ENCODE measurements around the gene DNAAF3.
"Not testable (repeated sequence)": the region's sequence is repeated elsewhere in the genome, so short reads cannot be mapped to it uniquely, and the experiment has no call there.

DNAAF3 gene

DNA sequence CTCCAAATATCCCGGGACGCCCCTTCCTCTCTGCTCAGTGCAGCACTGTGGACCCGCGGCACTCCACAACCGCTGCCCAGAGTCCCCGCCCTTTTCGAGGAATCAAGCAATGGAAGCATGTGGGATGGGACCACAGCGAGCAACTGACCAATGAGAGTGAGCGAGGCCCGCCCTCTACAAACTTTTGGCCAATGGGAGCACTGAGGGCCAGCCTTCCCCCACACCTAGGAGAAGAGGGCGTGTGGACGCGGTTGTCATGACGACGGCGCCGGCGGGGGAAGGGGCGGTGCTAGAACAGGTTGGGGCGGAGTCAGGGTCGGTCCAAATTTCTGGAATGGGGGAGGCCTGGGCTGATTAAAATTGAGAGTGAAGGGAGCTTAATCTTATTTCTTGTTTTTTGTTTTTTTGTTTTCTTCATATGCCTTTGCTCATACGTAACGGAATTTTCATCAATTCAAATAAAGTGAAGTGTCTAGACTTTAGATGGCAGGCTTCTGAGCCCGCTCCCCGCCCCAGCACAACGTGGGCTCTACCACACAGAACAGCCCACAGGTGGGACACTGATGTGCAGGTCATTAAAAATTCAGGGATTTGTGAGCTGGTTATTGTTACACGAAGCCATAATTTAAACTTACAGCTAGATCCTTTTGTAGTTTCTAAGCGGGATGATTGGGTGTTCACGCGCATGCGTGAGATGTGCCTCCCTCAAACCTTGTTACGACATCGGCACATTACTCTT lies at the start of gene DNAAF3:
DNAAF3 (minus strand) TSS at position 84 of the 739 bp plus-strand sequence. CDS start 200 bp downstream, outside the sequence.
- peak; percentile 92 for DNase-seq (ENCODE audit: low read depth, low spot score)
- peak within 1 kb of the TSS; percentile 68 for H3K27ac ChIP-seq

DNA sequence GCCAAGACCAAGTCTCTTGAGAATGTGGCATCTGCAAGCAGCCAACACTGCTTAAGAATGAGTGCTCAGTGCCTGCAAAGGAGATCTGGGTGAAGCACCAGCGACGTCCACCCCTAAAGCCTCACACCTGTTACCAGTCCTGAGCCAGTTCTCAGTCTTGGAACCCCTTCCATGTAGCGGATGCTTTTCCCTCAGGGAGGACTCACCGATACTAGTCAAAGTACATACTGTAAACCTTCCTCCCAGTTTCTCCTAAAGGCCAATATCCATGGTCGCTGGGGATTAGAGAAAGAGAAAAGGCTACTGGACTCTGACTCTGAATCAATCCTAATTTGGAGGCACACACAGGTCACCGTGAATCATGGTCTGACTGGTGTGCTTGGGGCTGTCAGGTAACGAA lies 47.1 kb upstream of the DNAAF3 start:
- DNase-seq (ENCODE audit: low read depth, low spot score), result no peak
- H3K27ac ChIP-seq, result no peak overlapping the region

DNA sequence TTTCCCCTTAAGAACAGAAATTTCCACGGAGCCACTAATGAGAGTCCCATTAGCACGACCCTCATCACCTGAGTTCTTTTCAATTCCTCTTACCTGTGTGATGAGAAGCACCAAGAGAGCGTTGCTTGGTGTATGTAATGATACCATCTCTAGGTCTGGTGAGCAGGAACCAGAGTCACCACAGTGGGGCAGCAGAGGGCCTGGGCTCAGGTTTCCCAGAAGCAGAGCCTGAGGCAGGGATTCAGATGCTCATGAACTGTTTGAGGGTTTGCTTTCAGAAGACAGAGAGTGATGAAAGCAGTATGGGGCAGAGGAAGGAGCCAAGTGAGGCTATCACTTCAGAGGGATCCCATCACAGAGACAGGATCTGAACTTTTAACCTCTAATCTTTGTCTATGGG lies 46.0 kb upstream of the DNAAF3 start:
- DNase-seq (ENCODE audit: low read depth, low spot score), result no peak
- H3K27ac ChIP-seq, result no peak overlapping the region

DNA sequence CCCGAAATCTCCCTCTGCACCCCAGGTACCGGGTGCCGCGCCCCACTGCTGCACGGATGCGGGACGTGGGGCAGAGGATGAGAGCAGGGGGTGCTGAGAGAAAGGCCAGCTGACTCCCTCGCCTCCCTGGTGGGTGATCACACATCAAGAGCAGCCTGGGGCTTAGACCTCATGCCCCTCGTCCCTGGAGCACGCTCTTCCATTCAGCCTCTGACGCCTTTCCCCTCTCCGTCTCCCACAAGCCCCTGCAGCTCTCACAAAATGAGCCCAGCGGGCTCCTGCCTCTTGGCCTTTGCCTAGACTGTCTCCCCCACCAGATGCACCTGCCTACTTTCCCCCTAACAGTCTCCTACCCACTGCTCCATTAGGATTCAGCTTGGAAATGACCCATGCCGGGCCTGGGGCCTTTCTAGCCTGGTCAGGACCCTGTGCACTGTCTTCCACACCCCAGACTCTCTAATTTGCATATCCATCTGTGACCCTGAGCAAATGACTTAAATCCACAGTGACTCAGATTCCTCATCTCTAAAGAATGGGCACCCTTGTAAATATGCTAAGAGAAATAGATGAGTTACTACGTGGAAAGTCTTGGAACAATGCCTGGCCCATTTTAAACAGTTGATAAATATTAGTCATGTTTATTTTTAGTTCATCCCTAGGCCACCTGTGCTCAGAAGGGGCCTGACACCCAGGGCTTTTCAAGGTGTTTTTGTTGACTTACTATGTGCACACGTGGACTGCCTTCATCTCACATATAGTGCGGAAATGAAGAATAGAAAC lies 43.5 kb upstream of the DNAAF3 start:
- peak overlapping the region; percentile 67 for H3K27ac ChIP-seq
- peak; percentile 91 for DNase-seq (ENCODE audit: low read depth, low spot score)

DNA sequence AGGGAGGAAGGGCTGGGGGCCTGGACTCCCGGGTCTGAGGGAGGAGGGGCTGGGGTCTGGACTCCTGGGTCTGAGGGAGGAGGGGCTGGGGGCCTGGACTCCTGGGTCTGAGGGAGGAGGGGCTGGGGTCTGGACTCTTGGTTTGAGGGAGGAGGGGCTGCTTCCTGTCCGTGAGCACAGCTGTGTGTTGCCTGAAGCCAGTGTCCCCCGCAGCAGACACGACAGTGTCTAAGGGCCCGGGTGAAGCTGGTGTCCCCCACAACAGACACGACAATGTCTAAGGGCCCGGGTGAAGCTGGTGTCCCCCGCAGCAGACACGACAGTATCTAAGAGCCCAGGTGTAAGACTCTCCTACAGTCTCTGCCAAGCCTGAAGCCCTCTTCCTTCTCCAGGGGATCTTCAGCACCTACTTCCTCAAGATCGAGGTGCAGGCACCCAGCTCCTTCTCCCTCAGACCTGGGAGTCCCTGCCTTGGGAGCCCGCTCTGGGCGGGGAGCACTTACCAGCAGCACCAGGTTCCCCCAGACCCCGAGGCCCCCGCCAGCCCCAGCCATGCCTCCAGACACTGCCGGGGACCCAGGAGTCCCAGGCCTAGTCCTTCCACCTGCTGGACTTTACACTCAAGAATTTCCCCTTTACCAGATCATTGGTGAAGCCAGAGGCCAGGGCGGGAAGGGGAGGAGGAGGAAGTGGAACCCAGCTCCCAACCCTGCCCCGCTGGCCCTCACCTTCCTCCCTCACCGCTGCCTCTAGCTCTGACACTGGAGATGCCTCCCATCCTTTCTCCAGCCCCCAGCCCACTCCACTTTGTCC lies 42.7 kb upstream of the DNAAF3 start, which contains the start of gene PTPRH:
PTPRH (minus strand) TSS at position 622 of the 813 bp plus-strand sequence; CDS start at position 554, 68 bp downstream.
- DNase-seq (ENCODE audit: low read depth, low spot score), result no peak
- peak within 1 kb of the TSS; percentile 67 for H3K27ac ChIP-seq

DNA sequence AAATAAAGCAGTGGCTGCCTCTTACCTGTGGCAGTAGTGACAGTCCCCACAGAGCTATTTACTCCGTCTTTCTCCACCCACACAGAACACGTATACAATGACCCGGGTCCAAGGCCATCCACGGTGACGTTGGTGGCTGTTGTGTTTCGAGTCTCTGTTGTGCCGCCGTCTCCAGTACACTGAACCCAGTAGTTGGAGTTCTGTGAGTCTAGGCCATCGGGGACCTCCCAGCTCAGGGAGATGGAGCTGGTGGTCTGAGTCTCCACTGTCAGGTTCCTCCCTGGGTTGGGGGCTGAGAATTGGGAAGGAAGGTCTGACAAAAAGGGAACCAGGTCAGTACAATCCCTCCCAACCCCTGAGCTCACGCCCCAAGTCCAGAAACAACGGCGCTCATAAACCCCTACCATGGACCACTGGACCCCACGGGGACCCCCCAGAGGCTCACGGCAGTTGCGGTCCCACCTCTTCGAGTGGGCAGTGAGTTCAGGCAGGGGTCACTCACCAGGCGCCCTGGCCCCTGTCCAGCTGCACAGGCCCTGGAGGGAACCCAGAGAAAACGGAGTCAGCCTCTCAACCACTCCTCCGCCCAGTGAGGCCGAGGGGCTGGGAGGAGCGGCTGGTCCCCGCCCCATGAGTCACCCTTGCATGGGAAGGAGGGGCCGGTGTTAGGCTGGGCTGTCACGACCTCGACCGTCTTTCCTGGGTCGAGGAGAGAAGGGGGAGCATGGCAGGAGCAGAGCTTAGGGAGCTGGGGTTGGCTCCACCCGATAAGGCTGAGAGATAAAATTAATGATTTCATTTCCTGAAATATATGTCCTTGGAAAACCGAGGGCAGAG lies 40.5 kb upstream of the DNAAF3 start:
- H3K27ac ChIP-seq, result peak overlapping the region; percentile 28
- DNase-seq (ENCODE audit: low read depth, low spot score), result peak; percentile 40

DNA sequence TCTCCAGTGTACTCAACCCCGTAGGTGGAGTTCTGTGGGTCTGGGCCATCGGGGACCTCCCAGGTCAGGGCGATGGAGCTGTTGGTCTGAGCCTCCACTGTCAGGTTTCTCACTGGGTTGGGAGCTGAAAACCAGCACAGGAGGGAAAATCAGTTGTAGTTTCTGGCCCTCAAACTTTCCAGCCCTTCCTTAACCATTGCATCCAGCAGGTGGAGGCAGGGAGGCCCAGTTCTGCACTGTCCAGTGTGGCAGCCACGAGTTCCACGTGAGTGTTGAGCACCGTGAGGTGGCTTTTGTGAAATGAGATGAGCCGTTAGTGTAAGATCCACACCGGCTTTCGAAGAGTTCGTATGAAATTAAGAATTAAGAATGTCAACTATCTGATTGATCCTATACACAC lies 35.8 kb upstream of the DNAAF3 start:
- DNase-seq (ENCODE audit: low read depth, low spot score), result not testable (repeated sequence)

DNA sequence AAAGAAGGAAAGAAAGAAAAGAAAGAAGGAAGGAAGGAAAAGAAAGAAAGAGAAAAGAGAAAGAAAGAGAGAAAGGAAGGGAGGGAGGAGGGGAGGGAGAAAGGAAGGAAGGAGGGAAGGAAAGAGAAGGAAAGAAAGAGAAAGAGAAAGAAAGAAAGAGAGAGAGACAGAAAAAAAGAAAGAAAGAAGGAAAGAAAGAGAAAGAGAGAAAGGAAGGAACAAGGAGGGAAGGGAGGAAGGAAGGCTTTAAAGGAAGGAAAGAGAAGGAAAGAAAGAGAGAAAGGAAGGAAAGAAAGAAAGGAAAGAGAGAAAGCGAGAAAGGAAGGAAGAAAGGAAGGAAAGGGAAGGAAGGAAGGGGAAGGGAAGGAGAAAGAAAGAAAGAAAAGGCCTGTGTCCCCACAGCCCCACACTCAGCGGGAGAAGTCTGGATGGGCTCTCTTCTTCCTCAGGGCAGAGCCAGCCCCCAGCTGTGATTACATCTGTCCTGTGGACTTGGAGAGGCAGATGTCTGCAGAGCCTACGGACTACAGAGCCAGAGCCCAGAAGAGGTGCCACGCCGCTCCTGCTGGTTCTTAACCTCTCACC lies 33.3 kb upstream of the DNAAF3 start:
- no peak overlapping the region for H3K27ac ChIP-seq
- DNase-seq (ENCODE audit: low read depth, low spot score), result no peak

More for the DNA sequence above, 35.8 kb upstream of the DNAAF3 start:
- not testable (repeated sequence) for H3K27ac ChIP-seq

DNA sequence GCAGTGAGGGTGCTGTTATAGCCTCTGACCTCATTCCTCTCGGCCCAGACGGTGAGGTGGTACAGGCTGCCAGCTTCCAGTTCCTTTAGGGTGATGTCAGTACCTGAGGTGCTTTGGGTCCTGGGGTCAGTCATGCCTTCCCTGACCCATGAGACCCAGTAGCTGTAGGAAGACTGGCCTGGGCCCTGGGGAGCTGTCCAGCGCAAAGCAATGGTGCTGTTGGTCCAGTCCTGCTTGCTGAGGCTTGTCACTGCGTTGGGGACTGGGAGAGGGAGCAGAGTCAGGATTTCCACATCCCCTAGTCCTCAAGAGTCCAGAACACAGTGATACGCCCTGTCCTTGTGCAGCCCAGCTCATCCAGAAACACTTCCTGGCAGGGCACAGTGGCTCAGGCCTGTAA lies 32.2 kb upstream of the DNAAF3 start:
- H3K27ac ChIP-seq, result no peak overlapping the region
- DNase-seq (ENCODE audit: low read depth, low spot score), result no peak

DNA sequence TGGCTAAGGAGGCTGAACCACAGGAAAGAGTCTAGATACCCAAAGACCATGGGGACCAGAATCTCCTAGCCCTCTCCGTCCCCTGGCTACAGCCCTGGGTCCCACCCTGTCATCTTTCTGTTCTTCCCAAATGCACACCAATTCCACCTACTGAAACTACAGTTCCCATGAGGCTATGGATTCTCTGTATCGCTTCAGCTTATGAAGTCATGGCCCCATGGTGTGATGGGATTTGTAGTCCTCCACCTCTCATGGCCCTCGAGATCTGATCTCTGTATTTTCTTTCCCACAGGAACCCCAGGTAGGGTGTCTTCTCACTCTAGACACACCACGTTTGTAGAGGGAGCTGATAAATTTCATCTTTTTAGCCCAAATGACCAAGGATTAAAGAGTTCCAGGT lies 31.1 kb upstream of the DNAAF3 start:
- DNase-seq (ENCODE audit: low read depth, low spot score), result no peak
- H3K27ac ChIP-seq, result no peak overlapping the region

DNA sequence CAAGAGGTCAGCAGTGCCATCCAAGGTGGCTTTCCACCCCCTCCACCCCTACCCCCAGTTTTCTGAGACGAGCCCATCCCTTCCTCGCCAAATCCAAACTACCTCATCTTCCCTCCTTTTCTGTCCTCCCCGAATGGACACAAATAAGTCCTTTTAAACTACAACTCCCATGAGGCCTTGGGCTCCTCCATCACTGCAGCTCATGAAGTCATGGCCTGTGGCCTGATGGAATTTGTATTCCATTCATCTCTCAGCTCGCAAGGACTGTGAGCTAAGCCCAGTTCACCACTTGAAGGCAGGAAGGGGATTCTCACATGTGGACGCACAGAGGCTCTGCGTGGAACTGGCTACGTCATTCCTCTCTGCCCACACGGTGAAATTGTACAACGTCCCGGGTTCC lies 30.4 kb upstream of the DNAAF3 start:
- no peak overlapping the region for H3K27ac ChIP-seq
- no peak for DNase-seq (ENCODE audit: low read depth, low spot score)

DNA sequence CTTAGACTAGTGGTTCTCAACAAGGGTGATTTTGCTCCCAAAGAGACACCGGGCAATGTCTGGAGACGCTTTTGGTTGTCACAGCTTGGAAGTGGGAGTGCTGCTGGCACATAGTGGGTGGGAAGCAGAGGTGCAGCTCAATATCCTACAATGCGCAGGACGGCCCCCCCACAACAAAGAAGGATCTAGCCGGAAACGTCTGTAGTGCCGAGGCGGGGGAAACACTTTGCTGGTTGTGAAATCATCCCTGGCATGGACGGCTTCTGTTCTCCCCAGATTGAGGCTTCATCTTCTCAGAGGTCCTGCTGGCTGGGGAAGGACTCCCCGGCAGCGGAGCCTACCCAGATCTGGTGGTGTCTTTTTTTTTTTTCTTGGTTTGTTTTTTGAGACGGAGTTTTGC lies 27.1 kb upstream of the DNAAF3 start:
- no peak for DNase-seq (ENCODE audit: low read depth, low spot score)

DNA sequence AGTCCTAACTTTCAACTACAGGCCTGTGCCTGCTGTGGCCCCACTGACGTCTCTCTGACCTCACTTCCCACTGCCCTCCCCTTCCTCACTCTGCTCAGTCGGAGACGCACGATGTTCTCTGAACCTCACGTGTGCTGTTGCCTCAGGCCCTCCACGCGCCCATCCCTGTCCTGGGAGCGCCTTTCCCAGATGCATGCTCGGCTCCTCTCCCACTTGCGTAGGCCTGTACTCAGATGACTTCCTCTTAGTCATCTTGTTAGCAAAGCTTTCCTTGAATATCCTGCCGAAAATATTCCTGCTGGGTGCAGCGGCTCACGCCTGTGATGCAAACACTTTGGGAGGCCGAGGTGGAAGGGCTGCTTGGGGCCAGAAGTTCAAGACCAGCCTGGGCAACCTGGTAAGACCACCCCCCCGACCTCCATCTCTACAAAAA lies 23.0 kb upstream of the DNAAF3 start:
- H3K27ac ChIP-seq, result peak overlapping the region; percentile 99
- peak; percentile 99 for DNase-seq (ENCODE audit: low read depth, low spot score)

More for the DNA sequence above, 27.1 kb upstream of the DNAAF3 start:
- H3K27ac ChIP-seq, result no peak overlapping the region

DNA sequence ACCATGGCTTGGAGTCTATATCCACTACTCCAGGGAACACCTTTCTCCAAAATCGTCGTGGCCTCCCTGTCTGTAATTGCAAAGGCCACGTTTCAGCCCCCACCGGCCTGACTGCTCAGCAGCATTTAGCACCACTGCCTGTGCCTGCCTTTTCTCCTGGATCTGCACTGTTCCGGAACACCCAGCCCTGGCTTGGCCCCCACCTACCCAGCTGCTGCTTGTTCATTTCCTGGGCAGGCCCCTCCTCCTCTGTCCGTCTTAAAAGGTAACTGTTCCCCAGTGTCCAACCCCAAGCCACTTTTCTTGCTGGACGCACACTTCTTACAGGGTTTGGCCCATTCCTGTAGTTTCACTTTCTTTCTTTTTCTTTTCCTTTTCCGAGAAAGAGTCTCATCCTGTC lies 22.2 kb upstream of the DNAAF3 start:
- peak overlapping the region; percentile 99 for H3K27ac ChIP-seq
- no peak for DNase-seq (ENCODE audit: low read depth, low spot score)

DNA sequence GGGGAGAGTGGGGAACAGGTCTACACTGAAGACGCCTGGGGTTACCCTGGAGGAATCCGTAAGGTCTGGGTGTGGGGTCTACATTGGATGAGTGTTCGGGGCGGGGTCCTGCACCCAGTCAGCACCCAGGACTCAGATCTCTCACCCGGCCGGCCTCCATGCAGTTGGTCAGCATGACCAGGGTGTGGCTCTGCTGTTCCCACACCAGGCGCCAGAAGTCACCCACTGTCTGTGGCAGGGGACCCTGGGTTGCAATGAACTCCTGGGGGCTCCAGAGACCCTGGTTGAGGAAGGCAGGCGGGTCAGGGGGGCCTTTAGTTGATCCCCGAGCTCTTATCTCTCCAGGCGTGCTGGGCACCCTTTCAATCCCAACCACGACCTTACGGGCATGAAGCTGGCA lies 19.7 kb upstream of the DNAAF3 start:
- no peak for DNase-seq (ENCODE audit: low read depth, low spot score)
- no peak overlapping the region for H3K27ac ChIP-seq

DNA sequence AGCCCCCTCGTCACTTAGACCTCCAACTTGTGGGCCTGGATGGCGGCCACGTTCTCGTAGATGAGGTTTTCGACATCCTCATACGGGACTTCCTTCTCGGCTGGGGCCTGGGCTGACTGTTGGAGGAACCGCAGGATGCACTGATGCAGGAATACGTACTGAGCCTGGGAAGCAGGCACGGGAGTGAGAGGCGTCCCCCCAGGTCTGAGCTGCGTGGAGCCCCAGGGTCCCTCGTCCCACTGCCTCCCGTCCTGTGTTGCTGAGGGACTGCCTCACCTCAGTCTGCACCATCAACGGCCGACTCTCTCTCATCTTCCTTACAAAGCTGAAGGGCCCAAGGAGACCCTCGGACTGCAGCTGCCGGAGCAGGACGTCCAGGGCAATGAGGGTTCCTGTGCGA lies 15.3 kb upstream of the DNAAF3 start:
- H3K27ac ChIP-seq, result no peak overlapping the region
- no peak for DNase-seq (ENCODE audit: low read depth, low spot score)

DNA sequence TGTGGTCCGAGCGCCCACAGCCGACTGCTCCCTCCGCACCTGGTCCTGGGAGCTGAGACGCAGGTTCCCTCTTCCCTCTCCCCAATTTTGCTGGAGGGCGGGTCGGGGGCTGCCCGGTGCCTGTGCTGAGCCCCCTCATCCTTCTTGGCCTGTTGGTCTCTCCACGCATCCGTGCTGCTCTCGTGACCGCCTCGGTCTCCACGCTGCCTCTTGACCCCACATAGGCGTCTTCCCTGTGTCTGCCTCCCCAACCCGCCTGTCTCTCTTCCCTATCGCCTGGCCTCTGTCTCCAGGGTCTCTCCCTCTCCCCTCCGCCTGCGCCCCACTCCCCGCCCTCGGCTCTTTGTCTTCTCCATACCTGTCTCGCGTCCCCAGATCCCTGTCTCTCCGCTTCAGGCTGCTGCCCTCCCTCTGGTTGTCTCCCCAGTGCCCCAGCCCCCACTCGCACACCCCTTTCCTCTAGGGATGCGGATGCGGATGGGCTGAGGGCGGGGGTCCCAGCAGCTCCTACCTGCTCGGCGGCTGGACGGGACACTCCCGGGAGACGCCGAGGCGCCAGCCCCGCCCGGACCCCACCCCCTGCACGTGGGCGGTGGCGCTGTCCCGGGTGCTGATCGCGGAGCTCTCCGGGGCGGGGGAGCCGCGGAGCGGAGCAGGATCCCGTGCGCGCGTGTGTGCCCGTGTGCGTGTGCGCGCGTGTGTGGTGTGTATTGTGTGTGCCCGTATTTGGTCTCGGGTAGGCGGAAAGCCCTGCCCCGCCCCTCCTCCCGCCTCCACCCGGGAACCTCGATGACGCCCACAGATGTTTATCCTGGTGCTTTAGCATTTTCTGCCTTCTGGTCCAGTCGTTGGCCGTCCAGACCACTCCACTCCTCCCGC lies 13.4 kb upstream of the DNAAF3 start, which contains the start of gene SYT5:
SYT5 (minus strand) TSS at position 684 of the 879 bp plus-strand sequence. CDS start 1,248 bp downstream, outside the sequence.
- no peak within 1 kb of the TSS for H3K27ac ChIP-seq
- DNase-seq (ENCODE audit: low read depth, low spot score), result no peak

Measured in epithelial cell of prostate (primary cell).